HG03135 (cell line): ENCODE results near the gene DCTD.

Source experiments
- ATAC-seq: cut with Tn5 transposase; IDR thresholded peaks from one replicate; pipeline ENCODE4 v1.9.1; 2021; ENCODE audit warnings: mild to moderate bottlenecking, moderate library complexity; ENCODE audit not compliant: unreplicated experiment

Gene DCTD

DNA sequence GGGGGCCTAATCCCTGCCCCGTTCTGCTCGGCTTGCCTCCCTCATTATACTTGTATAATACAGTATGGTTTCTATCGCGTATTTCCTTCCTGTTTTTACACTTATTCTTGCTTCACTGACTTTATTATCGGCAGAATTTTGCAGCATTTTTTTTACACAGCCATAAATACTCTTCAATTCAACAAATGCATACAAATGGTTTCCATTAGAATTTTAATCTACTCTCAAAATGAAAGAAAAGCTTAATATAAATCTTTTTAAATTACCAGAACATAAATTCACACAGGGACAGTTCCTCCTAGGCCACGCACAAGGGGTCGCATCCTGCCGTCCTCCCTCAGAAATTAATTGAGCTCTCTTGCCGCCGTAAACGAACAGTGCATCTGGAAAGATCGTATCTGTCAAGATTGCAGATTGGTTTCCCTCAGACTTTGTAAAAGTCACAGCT lies 42.9 kb downstream of the DCTD start:
- no peak for ATAC-seq

DNA sequence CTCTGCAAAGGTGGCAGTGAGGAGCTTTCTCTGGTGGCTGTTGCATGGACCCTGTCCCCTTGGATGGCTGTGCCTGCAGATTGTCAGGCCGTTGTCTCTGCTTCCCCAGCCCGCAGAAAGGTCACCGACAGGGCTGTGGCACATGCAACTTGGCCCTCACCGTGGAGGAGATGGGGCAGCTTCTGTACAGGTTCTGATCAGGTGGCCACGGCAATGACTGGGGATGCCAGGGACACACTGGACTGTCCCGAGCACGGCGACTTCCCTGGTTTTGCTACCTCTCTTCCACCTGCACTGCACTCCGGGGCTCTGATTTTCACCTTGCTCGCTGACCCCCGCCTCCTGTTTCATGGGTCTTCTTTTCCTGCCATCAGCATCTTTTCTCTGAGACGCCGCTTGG lies 43.5 kb downstream of the DCTD start:
- ATAC-seq, result no peak

DNA sequence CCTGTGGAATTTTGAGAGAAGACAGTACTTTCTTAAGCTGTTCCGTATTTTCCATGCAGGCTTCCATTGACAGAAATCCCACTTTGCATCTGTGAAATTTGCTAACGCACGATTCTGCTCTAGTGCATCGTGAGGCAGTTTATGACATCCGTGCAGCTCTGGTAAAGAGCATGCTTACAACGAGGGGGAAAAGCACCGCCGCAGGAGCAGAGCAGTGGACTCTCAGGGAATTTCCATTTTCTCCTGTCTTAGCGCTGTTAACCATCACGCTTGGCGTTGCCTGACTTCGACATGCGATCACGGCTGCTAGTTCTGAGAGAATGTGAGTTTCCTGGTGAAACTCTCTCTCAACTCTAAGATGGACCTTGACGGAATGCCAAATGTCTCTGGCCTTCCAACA lies 43.9 kb downstream of the DCTD start:
- ATAC-seq, result no peak

DNA sequence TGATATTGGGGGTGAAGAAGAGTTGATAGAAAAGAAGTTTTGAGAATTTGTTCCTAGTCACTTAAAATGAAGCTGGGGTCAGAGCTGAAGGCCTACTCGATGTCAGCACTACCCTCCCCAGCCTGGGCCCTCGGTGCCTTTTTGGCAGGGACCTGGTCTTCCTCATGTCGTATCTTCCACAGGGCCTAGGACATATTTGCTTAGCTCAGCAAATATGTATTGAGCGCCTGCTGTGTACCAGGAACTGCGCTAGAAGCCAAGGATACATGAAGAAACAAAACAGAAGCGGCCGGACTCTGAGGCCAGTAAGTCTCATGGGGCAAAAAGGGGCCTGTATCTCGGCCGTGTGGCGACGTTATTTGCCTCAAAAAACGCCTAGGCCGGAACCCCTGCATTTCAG lies 44.3 kb downstream of the DCTD start:
- no peak for ATAC-seq

DNA sequence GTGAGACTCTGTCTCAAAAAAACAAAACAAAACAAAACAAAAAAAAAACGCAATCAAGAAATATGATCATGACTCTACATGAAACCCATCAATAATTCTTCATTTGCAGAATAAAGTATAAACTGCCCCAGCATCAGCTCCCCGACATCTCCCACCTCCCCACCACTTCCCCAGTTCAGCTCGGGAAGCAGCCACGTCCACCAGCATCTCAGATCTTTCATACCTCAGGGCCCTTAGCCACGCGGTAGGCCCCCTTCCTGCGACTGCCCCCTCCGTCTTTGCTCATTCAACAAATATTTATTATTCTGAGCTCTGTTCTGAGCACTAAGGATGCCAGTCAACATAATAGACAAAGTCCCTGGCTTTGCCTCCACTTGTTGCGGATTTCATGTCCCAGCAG lies 45.6 kb downstream of the DCTD start:
- no peak for ATAC-seq

DNA sequence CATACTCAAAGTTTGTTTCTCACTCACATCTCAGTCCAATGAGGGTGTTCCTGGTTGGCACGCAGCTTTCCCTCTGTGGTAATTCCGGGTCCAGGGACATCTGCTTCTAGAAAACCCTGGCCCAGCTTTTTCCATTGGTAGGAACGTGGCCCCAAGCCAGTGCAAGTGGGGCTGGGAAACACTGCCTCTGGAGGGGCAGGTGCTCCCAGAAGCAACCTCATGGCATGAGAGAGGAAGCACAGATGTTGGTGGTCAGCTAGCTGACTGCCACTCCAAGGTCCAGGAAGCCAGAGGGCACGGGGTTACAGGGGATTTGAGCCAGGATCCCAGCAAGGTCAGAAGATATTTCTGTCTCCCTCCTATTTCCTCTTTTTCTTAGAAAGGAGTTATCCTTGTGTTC lies 47.5 kb downstream of the DCTD start:
- no peak for ATAC-seq

DNA sequence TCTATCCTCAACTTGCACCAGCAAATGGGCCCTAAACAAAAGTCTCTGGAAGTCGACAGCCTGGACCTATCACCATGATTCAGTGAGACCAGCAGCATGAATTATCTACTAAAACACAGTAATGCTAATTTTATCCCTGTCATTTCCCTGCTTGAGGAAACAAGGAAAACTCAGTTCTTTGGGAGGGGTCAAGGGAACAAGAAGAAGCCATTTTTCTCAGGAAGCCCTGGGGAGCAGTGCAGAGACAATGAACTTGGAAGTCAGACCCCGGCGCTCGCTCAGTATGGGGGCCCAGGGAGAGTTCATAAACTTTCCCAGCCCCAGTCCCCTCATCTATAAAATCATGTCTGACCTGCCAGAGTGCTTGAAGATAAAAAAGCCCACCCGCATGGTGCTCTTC lies 50.4 kb downstream of the DCTD start:
- ATAC-seq, result no peak

DNA sequence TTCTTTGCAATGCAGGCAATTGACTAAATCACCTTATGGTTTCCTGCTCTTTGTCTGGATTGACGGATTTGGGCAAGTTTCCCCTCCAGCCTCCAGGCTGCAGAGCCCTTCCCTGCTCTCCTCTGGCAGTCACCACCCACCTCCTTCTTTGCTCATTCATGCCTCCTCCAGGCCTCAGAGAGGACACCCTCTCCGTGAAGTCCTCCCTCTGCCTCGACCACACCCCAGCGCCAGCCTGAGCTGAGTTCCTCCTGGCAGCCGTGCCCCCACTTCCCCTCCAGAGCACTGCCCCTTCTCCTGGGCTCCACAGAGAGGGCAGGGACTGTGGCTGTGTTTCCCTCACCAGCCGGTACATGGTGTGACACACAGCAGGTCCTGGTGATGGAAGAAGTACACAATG lies 53.7 kb downstream of the DCTD start:
- ATAC-seq, result no peak

DNA sequence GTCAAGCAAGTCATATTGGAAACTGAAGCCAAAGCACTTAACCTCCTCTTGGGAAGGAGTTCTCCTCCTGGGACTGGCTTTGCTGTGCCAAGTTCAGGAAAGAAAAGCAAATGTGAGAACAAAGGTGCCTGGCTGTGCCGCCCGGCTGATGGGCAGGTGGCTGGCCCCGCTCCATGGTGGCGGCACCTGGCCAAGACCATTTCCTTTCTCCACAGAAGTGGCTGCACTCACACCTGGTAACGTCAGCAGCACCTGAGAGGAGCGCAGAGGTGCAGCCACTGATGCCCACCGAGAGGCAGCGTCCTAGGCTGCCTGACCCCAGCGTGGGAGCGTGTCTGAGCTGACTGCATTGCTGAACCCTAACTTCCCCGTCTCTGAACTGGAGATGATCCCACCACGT lies 54.3 kb downstream of the DCTD start:
- ATAC-seq, result no peak

DNA sequence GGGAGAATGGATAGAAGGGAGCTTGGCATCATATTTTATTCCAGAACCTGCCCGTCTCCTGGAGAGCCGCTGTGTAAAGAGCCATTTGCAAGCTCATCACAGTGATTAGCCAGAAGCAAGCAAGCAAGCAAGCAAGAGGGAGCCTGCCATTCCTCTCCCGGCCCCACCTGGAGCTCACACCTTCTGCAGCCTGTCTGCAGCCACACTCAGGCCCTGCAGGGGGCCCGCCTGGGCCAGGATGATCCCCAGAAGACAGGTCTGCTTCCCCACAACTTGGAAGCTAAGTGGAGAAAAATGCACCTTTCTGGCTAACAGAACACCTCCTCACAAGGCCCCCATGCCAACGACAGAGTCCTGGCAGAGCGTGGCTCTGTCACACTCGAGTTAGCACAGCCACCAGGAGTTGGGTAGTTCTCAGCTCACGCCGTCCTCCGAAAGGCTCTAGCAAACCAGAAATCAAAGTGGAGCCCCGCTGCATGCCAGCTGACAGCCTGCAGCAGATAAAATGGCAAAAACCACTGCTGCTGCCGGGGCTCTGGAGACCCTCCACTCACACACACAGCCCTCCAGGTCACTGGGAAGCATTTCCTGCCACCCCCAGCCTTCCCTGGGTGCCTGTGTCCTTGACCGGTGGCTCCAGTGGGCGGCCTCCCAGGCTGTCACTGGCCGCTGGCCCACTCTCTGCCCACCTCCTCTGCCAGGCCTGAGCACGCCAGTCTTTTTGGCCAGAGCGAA lies 54.9 kb downstream of the DCTD start:
- no peak for ATAC-seq

DNA sequence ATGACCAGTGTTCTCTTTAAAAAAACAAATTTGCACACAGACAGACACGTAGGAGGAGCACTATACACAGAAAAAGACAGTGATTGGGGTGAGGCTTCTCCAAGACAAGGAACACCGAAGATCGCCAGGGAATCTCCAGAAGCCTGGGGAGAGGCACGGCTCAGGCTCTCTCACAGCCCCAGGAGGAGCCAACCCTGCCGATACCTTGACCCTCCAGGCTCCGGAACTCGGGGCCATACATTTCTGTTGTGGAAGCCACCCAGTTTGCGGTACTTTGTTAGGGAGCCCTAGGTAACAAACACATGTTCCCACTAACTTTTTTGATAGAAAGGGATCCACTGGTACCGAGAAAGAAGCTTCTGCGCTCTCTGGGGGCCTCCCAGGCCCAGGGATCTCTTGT lies 55.8 kb downstream of the DCTD start:
- ATAC-seq, result no peak

DNA sequence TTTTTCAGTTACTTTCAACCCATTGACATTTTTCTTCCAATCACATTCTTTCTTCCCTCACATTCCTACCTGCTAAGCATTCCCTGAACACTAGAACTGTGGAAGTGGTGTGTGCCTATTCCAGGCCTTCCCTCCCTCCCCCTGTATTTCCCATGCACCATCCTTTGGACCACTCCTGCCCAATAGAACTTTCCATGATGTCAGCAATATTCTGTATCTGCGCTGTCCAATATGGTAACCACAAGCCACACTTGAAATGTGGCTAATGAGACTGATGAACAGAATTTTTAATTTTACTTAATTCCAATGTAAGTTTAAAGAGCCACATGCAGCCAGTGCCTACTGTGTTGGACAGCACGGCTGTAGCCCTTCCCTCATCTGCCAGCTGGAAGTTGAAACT lies 57.5 kb downstream of the DCTD start:
- no peak for ATAC-seq

DNA sequence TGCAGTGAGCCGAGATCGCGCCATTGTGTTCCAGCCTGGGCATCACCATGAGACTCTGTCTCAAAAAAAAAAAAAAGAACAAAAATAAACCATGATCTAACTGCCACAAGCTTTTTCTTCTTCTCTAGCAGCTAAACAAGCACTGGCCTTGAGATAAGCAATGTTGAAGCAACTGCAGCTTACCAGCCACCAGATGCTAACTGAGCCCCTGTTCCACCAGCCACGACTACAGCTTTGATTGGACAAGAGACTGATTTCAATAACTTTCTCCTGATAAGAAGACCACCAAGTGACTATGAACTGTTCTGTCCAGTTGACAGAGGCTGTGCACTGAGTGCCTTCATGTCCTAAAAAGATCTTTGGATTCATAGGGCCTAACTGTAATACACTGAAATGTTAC lies 58.5 kb downstream of the DCTD start:
- no peak for ATAC-seq

DNA sequence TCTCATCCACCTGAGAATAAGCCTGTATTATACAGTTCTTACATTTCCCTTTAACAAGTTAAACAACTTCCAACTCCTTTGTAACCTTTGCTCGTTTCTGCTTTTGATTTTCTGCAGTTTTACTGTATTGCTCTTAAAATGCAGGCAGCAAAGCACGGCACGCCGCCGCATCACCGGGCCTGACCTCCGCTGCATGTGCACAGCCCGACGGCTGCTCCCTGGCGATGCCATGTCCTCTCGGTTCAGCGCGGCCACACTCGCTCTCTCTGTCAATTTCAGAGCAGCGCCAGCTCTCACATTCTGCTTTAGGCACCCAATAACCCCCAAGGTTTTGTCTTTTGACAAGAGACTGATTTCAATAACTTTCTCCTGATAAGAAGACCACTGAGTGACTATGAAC lies 60.3 kb downstream of the DCTD start:
- no peak for ATAC-seq

DNA sequence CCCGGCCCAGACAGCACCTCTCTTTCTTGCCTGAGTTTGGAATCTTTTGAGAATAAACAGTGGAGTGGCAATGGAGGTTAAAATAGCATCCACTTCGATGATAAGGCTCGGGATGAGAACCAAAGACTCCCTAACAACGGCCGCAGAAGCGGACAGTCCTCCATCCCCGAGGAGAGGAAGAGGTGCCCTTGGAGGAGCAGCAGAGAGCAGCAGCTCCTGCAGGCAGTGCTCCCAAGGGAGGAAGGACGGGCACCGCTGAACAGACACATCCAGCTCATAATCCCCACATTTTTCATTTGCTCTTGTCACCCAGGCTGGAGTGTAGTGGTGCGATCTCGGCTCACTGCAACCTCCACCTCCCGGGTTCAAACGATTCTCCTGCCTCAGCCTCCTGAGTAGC lies 61.3 kb downstream of the DCTD start:
- no peak for ATAC-seq

DNA sequence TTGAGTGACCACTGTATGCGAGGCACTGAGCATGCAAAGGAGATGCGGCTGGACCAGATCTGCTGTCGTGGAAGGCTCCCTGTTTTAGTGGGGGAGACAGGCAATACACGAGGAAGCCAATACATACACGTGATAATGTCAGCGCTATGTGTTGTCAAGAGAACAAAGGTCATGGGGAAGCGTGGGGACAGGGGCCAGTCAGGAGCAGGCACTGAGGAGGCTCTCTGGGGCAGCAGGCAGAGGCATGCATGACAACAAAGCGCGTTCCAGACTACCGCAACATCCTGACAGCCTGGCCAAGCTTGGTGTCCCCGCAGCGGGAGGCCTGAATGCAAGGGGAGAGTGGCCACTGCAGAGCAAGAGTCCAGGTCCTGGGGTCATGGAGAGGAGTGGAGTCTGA lies 61.9 kb downstream of the DCTD start:
- ATAC-seq, result no peak

DNA sequence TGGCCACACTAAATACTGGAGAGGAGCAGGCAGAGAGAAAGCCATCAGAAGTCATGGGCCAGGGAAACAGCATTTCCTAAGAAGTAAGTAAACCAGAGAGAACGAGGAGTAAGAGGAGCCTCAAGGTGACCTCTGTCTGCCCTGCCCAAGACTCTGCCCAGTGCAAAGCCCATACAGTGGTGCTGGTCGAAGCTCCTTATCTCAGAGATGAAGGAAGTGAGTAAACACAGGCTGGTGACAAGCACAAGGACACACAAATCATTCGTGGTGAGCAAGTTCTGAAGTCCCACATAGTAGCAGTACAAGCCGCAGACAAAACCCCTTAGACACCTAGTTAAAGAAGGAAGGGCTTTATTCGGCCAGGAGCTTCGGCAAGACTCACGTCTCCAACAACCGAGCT lies 62.7 kb downstream of the DCTD start:
- no peak for ATAC-seq

DNA sequence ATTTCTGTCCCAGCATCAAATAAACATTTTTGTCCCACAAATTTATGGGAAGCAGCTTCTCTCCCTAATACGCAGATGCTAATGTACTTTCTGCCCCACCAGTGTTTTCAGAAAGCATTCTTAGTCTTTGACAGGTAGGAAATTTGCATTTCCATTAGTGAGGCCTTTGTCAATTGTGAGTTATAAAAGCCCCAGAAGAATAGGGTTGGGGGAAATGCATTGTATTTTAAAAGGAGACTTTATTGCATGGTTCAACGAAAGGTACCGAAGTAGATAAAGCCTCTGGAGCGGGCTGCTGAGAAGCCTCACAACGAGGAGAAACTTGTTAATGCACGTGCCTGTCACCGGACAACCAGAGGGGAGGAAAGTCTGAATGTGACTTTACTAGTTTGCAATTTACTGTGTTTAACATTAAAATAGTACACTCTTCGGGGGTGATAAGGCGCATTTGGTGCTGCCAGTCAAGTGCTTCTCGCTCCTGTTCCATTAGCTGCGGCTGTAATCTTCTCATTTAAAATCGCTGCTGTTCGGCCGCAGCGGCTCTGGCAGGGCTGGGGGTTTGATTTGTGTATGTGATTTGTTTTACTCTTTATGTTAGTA lies 63.4 kb downstream of the DCTD start:
- no peak for ATAC-seq

DNA sequence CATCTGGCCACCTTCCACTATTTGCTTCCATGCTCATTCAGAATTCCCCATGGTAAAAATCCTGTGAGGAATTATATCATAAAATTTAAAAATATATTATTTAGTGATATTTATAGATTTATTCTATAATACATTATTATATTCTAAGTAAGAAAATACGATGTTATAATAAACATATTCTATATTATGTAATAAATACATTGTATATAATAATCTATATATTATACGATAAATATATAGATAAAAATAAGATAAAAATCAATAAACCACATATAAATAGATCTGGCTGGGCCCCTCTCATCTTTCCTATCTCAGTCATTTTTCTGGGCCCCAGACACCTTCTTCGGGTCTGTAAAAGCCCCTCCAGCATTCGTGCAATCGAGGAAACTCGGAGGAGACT lies 68.5 kb downstream of the DCTD start:
- ATAC-seq, result no peak

DNA sequence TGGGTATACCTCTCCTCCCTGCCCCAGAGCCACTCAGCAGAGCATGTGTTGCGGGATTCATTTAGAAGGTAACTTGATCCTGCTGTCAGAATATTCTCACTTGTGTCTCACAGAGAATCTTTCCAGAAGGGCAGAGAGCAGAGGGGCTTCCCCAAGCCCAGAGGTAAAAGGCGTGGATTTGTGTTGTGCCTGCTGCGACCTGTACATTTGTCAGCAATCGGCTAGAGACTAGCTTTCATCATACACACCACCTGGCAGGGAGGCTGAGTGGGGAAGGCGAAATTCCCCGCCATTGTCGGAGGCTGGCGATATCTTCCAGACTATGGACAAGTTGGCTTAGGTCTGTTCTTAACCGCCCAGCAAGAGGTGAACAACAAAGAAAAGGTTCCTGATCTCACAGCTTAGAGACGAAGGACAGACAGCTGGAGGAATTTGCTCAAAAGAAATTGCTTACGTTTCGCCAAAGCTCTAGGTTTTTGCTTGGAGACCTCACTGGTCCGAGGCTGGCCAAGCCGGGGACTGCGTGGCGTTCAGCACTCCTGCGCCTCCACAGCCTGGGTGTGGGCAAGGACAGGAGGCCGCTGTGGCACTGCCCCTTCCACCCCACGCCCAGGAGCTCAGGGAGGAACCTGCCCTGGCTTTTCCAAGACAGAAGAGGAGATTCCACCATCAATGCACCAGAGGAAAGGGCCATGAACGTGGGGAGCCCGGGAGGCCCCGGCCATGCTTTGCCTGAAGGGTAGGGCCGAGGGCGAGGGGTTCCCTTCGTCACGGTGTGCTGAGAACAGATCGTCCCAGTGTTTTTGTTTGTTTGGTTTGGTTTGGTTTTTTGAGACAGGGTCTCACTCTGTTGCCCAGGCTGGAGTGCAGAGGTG lies 69.4 kb downstream of the DCTD start:
- ATAC-seq, result no peak

DNA sequence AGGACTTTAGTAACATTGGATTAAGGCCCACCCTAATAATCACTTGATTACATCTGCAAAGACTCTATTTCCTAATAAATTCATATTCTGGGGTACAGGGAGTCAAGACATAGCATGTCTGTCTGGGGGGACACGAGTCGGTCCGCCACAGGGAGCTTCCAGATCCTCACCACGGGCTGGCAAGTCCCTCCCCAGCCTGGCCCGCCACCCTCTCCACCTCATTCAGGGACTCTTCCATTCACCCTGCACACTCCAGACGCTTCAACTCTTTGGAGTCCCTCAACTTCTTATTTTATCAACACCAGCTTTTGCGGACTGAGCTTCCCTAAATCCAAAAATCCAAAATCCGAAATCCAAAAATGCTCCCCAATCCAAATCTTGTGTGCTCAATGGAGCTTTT lies 71.2 kb downstream of the DCTD start:
- no peak for ATAC-seq

DNA sequence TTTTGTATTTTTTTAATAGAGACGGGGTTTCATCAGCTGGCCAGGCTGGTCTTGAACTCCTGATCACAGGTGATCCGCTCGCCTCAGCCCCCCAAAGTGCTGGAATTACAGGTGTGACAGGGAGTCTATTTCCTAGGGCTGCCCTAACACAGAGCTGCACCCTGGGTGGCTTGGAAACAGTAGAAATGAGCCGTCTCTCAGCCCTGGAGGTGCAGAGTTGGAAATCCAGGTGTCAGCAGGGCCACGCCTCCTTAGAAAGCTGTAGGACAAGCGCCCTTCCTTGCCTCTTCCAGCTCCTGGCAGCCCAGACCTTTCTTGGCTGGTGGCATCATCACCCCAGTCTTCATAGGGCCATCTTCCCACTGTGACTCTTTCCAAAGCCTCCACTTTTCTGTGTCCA lies 71.6 kb downstream of the DCTD start:
- ATAC-seq, result no peak
